HG03097 (cell line): ENCODE results near the gene SNRNP27.
"Not testable (repeated sequence)": the region's sequence is repeated elsewhere in the genome, so short reads cannot be mapped to it uniquely, and the experiment has no call there.

Experiments
- ATAC-seq: cut with Tn5 transposase; IDR thresholded peaks from one replicate; pipeline ENCODE4 v1.9.1; 2021; ENCODE audit not compliant: unreplicated experiment, low FRiP score

Gene SNRNP27

GRCh38 chr2:69945441-69945840, 51.7 kb downstream of the SNRNP27 start:
- no peak for ATAC-seq

GRCh38 chr2:69945941-69946340, 52.2 kb downstream of the SNRNP27 start:
- no peak for ATAC-seq

- peak; percentile 76 for ATAC-seq
These were observed 52.9 kb downstream of the SNRNP27 start for GRCh38 chr2:69946351-69947324.

- ATAC-seq, result no peak
These were observed 53.7 kb downstream of the SNRNP27 start for GRCh38 chr2:69947325-69947931.

- ATAC-seq, result no peak
These were observed 54.5 kb downstream of the SNRNP27 start for GRCh38 chr2:69948032-69948962.

GRCh38 chr2:69948963-69949645, 55.3 kb downstream of the SNRNP27 start:
- ATAC-seq, result no peak

- no peak for ATAC-seq
These were observed 56.5 kb downstream of the SNRNP27 start for GRCh38 chr2:69950241-69950640.

- ATAC-seq, result not testable (repeated sequence)
These were observed 56.9 kb downstream of the SNRNP27 start for GRCh38 chr2:69950671-69951070.

- no peak for ATAC-seq
These were observed 58.8 kb downstream of the SNRNP27 start for GRCh38 chr2:69952336-69953115.

- ATAC-seq, result no peak
These were observed 60.3 kb downstream of the SNRNP27 start for GRCh38 chr2:69954084-69954483.
